ENCODE data around the gene UBA6.

UBA6 gene

DNA sequence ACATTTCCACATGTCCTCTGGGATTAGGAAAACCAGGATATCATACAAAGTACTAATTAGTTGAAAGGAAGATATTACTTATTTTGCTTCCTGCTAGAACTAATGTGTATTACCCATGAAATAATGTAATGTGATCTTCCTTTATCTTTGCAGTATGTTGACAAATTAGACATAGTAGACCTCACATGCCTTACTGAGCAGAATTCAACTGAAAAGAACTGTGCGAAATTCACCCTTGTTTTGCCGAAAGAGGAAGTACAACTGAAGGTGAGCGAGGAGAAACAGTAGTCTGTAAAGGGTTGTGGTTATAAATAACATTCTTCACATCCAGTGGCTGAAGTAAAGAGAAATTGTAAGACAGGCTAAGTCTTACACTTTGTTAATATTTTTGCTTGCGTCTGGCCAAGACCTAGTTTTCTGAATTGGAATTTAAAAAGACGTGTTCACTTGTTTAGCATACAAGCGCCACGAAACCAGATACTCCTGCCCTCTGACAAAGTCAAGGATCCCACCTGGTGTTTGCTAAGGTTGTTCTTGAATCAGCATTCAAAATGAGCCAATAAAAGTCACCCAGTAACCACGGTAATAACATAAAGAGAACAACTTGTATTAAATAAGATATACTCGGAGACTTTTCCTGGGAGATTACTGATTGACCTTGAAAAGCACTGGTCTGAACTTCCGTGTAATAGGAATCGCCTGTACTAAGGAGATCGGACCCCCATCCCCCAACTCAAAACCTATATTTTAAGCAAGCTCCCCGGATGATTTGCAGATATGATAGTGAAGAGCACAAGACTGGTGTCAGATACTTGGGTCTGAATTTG is 125.5 kb downstream of the UBA6 start:
- no peak for DNase-seq

DNA sequence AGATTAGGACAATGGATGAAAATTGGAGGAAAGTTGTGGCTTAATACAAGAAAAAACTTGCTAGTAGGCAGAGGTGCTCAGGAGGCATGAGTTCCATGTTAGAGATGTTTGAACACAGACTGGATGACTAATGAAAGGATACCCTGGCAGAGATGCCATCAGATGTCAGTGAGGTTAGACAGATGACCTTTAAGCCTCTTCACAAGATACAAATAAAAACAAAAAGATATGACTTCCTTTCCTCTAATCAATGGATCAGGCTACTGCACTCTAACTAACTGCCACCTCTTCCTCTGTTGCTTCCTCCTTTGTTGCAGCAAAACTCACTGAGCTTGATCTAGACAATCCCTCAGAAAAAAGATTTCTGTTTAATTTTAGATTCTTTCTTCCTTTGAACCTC is 127.8 kb downstream of the UBA6 start:
- DNase-seq, result no peak

DNA sequence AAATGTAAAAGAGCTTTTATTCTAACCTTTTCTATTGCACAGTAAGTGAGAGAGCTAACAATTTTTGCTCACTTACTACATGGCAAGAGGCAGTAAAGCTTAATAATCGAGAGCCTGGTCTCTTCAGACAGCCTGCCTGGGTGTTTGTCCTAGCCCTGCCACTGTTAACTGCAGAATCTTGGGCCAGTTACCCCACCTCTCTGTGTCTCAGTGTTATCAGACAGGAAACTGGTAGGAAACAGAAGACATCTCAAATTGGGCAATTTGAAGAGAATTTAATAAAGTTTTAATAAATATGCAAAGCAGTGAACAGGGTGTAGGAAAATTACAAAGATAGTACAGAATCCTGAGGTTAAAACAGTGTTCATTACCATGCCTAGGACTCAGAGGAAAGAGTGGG is 129.0 kb downstream of the UBA6 start:
- DNase-seq, result no peak

DNA sequence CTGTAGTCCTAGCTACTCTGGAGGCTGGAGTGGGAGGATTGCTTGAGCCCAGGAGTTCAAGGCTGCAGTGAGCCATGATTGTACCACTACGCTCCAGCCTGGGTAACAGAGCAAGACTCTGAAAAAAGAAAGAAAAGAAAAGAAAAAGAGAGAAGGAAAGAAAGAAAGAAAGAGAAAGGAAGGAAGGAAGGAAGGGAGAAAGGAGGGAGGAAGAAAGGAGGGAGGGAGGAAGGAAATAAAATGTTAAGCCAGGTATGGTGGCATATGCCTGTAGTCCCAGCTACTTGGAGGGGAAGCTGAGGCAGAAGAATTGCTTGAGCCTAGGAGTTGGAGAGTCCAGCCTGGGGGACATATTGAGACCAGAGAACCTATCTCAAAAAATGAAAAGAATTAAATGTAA is 130.4 kb downstream of the UBA6 start:
- no peak for DNase-seq

DNA sequence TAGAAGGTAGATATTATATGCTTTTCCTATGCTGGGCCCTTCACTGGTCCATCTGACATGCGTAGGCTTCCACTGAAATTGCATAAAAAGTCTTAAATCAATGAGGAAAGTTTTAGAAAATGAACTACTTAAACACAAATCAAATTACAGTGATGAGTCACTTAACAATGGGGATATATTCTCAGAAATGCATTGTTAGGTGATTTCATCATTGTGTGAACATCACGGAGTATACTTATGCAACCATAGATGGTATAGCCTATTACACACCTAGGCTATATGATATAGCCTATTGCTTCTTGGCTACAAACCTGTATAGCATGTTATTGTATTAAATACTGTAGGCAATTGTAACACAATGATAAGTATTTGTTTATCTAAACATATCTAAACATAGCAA is 132.1 kb downstream of the UBA6 start:
- peak; percentile 16 for DNase-seq

DNA sequence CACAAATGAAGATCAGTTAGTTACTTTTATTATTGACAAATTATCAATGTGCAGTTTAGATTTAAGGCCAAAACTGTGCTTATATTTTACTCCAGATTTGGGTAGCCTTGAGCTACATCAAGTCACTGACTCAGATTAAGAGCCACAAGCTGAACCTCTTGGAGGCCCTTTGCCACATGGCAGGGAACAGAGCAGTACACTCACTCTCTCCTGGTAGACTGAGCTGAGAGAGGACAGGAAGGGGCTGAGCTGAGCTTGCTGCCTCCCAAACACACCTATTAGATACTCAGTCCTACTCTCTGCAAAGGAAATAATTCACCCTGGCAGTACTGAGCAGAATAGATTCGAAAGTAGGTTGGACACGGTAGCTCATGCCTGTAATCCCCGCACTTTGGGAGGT is 134.6 kb downstream of the UBA6 start:
- DNase-seq, result no peak

DNA sequence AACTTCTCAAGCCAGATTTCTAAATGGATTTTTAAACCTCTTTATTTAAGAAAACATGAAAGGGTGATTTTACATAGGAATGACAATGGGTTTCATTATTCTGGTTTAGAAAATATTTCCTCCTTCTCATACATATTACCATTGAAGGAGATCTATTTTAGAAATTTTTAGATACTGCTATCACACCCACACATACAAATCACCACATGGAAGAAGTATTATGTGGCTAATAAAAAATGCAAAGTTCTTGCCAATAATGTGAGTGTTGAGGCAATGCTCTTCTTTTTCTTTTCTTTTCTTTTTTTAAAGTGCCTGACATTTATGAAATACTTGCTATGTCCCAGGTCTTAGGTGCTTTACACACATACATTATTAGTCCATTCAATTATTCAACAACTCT is 135.7 kb downstream of the UBA6 start:
- DNase-seq, result peak; percentile 18

Measured in fibroblast of skin of right quadriceps (primary cell).